22Rv1 (cell line): ENCODE results near the gene ECE2.

ENCODE experiments used
- H3K27ac ChIP-seq: fragments of 450-650 bp; 2 replicates; pipeline ENCODE4 v1.5.1; 2017
- CTCF ChIP-seq: fragments of 450-650 bp; IDR thresholded peaks from 2 replicates; pipeline ENCODE4 v1.5.1; 2017; ENCODE audit warnings: mild to moderate bottlenecking
- ZFX ChIP-seq: fragments of 450-650 bp; IDR thresholded peaks from 2 replicates; pipeline ENCODE4 v1.6.1; 2017; ENCODE audit warnings: antibody characterized with exemption, borderline replicate concordance

ECE2 gene

DNA sequence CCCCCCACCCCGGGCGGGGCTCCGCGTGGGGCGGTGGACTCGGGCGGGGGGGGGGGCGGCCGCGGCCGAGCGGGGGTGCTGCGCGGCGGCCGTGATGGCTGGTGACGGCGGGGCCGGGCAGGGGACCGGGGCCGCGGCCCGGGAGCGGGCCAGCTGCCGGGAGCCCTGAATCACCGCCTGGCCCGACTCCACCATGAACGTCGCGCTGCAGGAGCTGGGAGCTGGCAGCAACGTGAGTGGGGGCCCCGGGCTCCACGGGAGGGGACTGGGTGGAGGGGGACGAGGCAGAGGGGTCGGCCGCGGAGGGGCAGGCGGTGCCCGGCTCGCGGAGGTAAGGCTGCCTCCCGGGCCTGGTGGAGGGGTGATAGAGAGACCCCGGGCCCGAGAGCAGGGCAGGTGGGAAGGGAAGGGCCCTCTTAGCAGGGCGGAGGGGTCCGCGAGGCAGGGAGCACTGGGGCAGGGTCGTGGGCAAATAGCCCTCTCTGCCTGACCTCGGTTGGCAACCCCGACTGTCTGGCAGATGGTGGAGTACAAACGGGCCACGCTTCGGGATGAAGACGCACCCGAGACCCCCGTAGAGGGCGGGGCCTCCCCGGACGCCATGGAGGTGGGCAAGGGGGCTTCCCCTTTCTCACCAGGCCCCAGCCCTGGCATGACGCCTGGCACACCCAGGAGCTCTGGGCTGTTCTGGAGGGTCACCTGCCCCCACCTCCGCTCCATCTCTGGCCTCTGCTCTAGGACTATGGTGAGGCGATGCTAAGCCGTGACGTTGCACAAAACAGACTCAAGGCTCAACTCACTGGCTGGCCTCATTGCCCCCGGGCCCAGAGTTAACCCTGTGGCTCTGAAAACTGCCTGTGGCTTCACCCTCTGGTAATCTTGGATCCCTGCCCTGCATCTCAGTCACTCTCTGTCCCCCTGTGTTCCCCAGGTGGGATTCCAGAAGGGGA lies at the start of gene ECE2:
Gene ECE2 (plus strand): TSS at position 62 of the 950 bp plus-strand sequence. CDS start 132 bp downstream, at position 194.
- no peak within 1 kb of the TSS for H3K27ac ChIP-seq
- no peak for TF ChIP-seq ZFX
- TF ChIP-seq CTCF = no peak

DNA sequence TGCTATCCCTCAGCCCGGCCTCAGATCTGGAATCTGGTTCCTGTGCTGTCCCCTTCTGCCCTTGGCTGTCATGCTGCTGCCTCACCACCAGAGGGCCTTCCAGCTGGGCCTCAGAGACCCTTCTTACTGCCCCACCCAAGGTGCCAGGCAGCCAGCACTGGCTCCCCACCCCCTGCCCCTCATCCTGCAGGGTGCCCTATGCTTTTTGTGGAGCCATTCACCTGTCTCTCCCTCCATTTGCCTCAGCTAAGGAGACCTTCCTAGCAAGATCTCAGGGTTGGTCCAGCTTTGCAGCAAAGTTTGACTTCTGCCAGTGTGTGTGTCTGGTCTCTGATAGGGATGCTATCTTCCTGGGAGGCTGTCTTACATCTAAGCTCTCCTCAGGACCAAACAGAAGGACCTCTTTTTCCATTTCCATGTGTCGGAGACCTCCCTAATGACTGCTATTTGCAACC lies 48.3 kb upstream of the ECE2 start:
- TF ChIP-seq ZFX (no peak), CTCF (peak; percentile 94)
- H3K27ac ChIP-seq = 0 out of 2 replicates have a peak overlapping the region, but pooled peaks have one; percentile 5

- TF ChIP-seq ZFX = no peak
- no peak for TF ChIP-seq CTCF
- no peak overlapping the region for H3K27ac ChIP-seq
Observed at GRCh38 chr3:184228376-184229137, 47.3 kb upstream of the ECE2 start.

DNA sequence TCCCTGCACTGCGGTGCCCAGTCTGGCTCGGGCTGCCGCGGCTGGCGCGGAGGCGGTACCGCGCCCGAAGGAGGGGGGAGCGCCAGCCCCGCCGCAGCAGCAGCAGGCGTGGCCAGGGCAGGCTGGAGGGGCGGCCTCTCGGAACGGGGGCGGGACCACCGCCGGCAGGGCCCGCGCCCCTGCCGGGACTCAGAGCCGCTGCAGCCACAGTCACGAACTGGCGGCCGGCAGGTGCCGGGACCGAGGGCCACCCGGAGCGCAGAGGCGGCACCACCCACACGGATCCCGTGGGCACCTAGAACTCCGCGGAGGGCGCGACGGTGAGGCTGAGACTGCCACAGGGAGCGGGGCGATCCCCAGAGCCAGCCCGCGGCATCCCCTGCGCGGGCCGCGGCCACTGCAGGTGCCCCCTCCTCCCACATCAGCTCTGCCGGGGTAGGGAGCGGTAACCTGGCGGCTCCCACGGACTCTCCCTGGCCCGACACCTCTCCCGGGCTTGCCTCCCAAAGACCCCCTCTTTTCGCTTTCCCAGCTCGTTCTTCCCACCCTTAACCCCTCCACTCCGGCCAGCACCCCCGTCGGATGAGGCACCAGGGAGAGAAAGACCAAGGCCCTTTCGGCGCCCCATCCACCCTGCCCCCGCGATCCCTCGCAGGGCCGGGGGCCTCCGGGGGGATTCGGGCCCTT lies 46.3 kb upstream of the ECE2 start, which contains the start of gene VWA5B2:
Gene VWA5B2 (plus strand): TSS at position 192 of the 687 bp plus-strand sequence. CDS start 944 bp downstream, outside the sequence.
- TF ChIP-seq ZFX (no peak), CTCF (peak; percentile 32)
- H3K27ac ChIP-seq = peak within 1 kb of the TSS; percentile 90

GRCh38 chr3:184230081-184230602 lies 45.7 kb upstream of the ECE2 start:
- TF ChIP-seq ZFX = no peak
- no peak for TF ChIP-seq CTCF
- H3K27ac ChIP-seq = peak overlapping the region; percentile 90

GRCh38 chr3:184230603-184231528 lies 45.0 kb upstream of the ECE2 start:
- H3K27ac ChIP-seq = peak overlapping the region; percentile 90
- TF ChIP-seq CTCF (no peak), ZFX (no peak)
